Choroid plexus epithelial cell (primary cell): Measurements from ENCODE around the gene L2HGDH.

Experiments
- DNase-seq: peaks from one replicate; pipeline ENCODE4 v3.0.0-alpha.2; 2010; ENCODE audit warnings: low read depth
- H3K4me3 ChIP-seq: 2 replicates; pipeline ENCODE4 v1.5.1; 2011; ENCODE audit warnings: low read depth, mild to moderate bottlenecking, control low read depth, low read length, moderate library complexity
- TF ChIP-seq, protein P1 (sequence below): conservative IDR thresholded peaks from 2 replicates; pipeline ENCODE4 v1.5.1; 2011; ENCODE audit warnings: low read depth, mild to moderate bottlenecking, control low read depth, inconsistent platforms, low read length, moderate library complexity

L2HGDH gene

DNA sequence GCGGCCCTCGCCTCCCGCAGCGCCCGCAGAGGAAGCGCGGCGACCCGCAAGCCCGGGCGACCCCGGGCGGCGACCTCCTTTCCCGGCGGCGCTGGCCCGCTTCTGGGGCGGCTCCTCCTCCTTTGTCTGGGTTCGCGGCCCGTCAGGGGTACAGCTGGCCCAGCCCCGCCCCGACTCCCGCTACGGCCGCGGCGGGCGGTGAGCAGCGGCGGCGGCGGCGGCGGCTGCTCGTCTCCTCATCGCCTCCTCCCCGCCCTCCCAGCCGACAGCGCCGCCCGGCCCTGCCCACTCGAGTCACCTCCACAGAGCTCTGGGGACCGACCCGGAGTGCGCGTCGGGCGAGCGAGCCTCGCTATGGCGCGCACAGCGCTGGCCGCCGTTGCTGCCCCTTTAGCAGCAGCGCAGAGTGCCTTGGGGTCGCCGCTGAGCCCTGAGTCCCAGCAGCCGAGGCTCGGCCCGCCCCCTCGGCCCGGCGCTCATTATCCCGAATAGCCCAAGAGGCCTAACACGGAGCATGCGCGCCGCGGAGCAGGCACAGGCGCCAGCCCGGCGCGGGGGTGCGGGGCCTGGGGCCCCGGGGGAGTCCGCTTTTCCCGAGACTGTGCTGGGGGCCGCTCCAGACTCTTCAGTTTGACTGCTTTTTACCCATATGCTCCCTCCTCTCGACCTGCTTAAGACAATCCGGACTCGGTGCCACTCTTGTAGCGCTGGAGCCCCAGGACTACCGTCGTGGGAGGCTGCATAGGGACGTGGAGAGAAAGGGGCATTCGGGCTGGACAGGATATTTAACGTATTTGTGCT is 80.4 kb downstream of the L2HGDH start, which contains the start of gene SOS2:
TSS of gene SOS2 (minus strand) at position 104 of the 801 bp plus-strand sequence. CDS start 295 bp downstream, outside the sequence.
- H3K4me3 ChIP-seq: peak within 1 kb of the TSS; percentile 94
- peak; percentile 83 for DNase-seq
- TF ChIP-seq, protein P1, sequence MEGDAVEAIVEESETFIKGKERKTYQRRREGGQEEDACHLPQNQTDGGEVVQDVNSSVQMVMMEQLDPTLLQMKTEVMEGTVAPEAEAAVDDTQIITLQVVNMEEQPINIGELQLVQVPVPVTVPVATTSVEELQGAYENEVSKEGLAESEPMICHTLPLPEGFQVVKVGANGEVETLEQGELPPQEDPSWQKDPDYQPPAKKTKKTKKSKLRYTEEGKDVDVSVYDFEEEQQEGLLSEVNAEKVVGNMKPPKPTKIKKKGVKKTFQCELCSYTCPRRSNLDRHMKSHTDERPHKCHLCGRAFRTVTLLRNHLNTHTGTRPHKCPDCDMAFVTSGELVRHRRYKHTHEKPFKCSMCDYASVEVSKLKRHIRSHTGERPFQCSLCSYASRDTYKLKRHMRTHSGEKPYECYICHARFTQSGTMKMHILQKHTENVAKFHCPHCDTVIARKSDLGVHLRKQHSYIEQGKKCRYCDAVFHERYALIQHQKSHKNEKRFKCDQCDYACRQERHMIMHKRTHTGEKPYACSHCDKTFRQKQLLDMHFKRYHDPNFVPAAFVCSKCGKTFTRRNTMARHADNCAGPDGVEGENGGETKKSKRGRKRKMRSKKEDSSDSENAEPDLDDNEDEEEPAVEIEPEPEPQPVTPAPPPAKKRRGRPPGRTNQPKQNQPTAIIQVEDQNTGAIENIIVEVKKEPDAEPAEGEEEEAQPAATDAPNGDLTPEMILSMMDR: no peak

DNA sequence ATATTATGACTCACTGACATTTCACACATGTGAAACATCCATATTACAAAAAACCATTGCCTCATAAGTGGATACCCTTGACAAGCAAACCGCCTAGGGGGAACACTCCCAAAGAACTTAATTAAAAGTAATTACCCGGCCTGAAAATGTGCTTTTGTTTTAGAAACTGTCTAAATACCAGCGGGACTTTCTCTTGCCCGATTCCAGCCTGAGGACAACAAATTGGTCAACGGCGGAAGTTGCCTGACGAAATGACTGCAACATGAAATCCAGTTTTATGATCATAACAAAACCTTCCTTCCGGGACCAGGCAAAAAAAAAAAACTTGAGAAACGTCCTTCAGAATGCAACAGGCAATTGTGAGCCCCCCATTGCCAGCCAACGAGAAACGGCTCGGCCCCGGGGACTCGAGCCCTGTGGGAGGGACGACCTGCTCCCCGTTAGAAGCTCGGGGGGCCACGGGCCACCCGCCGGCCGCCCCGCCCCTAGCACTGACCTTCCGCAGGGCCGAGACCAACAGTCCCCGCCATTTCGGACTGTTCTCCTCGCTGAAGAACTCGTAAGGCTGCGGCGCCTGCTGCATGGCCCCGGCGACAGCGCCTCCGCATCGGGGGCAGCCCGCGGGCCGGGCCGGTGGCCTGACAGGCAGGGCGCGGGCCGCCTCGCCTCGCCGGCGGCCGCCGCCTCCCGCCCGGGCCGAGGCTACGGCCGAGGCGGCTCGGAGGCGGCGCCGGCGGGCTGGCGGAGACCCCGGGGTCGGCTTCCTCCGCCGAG is 81.1 kb downstream of the L2HGDH start:
- TF ChIP-seq, protein P1: no peak
- peak overlapping the region; percentile 94 for H3K4me3 ChIP-seq
- peak; percentile 76 for DNase-seq

DNA sequence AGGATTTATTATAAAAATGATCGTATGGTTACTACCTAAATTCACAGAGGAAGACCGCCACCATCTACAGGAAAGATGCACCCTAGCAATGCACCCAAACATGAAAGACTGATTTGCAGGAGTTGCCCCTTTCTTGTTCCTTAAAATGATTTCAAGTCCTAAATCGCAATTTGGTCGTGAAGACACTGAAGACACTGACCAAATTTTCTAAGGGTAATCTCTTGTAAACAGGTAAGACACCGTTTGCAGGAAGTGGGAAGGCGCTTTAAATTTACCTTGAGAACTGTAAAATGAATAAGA is 81.7 kb downstream of the L2HGDH start:
- TF ChIP-seq, protein P1: no peak
- no peak for DNase-seq
- peak overlapping the region; percentile 94 for H3K4me3 ChIP-seq

DNA sequence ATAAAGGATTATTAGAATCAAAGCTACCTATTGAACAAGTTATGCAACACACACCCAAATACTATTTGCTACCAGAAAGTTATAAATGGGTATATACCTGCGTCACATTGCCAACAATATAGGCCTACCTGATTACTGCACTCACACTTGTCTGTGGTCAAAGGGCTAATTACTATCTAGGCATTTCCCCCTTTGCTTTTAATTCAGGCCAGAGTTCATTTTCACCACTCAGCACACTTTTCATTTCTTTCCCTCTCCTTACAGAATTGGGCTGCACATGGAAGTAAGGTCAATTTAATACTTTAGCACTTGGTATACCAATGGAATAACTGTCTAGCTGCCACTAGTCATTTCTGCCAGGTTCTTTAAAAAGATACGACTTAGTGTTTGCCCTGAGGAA is 82.3 kb downstream of the L2HGDH start:
- TF ChIP-seq, protein P1: no peak
- DNase-seq: no peak

DNA sequence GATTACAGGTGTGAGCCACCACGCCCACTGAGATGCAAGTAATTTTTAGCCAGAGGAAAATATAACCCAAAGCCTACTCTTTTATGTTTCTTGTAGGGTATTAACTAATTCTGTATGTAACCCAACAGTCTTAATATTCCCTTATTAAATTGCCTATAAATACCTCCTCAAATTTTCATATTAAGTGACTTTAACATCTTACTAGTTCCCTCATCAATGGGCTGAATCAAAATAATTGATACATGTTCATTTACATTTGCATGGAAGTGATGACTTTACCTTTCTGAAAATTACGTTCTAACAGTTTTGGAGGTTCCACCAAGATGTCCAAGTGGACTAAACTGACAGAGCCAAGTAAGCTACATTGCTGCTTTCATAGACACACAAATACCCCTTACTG is 83.7 kb downstream of the L2HGDH start:
- TF ChIP-seq, protein P1: no peak
- no peak for DNase-seq
- H3K4me3 ChIP-seq: no peak overlapping the region

More for the DNA sequence above, 82.3 kb downstream of the L2HGDH start:
- peak overlapping the region; percentile 94 for H3K4me3 ChIP-seq

DNA sequence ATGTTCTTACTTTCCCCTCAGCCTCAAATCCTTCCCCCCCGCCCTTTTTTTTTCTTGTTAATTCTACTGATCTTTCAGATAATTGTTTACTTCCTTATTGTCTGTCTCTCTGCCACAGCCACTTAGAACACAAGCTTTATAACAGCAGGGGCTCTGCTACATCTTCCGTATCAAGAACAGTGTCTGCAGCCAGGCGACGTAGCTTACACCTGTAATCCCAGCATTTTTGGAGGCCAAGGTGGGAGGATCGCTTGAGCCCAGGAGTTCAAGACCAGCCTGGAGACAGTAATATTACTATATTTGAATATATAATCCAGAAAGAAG is 86.1 kb downstream of the L2HGDH start:
- no peak for DNase-seq
- TF ChIP-seq, protein P1: no peak
- H3K4me3 ChIP-seq: no peak overlapping the region
